T1000 (cell line): ENCODE results near the gene RASD1.

ENCODE experiments used
- DNase-seq: peaks from one replicate; lab custom pipeline; 2025; ENCODE audit warnings: mixed read lengths; lab: John Stamatoyannopoulos, UW

The RASD1 gene, protein sequence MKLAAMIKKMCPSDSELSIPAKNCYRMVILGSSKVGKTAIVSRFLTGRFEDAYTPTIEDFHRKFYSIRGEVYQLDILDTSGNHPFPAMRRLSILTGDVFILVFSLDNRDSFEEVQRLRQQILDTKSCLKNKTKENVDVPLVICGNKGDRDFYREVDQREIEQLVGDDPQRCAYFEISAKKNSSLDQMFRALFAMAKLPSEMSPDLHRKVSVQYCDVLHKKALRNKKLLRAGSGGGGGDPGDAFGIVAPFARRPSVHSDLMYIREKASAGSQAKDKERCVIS

DNA sequence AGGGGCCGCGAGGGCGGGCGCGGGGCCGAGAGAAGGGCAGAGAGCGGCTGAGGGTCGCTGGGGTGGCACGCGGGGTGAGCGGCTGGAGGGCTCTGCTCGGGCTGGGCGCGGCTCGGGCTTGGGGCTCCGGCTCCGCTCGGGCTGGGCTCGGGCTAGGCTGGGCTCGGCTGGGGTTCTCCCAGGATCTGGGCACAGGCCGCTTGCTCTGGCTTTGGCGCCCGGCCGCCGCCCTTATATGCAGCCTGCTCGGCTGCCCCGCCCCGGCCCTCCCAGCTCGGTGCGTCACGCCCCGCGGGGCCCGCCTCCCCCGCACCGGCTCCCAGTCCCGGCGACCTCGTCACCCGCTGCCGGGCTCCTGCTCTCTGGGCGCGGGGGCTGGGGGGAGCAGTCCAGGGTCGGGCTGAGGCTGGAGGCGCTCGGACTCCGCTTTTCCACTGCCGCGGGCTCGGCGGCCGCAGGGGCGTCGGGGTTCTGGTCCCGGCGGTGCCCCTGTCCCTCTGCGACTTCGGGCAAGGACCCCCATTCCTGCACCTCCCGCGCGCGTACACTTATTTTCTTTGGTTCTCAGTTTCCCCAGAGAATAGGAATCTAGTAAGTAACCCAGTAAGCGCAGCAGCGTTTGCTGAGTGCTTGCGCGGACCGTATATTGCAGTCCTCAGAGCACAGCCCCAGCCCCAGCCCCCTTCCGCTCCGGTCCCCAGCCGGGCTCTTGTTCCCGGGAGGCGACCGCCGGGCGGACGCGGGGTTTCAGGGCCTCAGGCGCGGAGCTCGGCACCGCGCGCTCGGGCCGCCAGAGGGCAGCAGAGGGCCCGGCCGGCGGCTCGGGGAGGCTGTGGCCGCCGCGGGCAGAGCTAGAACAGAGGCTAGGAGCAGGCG, at the start of gene RASD1:
Gene RASD1 (minus strand): TSS at position 207 of the 876 bp plus-strand sequence. CDS start 214 bp downstream, outside the sequence.
- peak; percentile 94 for DNase-seq

DNA sequence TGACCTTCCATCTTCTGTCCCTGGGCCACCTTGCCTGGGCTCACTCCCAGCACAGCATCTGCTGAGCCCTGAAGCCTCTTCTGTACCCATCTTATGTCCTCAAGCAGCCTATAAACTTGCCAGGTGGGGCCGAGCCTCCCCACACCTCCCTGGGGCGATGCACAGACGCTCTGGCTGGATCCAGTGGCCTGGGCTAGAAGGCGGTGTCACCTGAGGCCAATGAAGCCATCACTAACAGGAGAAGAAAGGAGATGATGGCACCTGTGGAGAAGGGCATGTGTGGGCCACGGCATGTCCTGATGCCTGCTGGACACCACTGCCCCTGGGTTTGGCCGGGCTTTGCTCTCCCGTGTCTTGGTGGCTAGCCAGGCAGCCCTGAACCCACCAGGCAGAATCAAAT, 49.8 kb upstream of the RASD1 start:
- DNase-seq, result no peak

DNA sequence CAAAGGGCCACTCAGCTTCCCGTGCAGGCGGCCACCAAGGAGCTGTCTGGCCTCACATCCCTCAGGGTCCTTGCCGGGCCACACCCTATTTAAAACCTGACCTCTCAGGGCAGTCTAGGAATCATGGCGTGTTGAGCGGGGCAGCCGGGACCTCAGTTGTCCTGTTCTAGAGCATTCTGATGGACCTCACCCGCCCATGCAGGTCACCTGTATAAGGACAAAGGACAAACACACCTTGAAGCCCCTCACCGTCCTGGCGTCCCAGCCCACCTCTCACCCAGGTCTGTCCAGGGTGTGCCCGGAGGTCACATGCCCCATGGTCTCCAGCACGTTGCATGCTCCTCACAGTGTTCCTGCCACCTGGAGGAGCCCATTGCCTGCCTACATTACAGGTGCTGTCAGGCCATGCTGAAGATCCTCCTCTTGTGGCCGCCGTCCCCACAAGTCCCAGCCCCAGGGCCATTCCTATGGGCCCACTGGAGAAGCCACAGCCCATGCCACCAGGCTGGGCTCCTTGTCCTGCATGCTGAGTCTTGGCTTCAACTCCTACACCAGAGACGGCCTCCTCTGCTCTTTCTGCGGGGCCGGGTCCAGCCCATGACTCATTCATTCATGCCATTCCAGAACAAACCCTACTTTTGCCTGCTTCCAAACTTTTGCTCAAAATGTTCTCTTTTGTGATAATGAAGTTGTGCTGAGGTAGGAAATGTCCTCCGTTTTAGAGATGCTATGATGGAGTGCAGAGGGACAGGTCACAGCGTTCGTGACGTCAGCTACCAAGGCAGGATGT, 49.0 kb upstream of the RASD1 start:
- DNase-seq, result no peak

DNA sequence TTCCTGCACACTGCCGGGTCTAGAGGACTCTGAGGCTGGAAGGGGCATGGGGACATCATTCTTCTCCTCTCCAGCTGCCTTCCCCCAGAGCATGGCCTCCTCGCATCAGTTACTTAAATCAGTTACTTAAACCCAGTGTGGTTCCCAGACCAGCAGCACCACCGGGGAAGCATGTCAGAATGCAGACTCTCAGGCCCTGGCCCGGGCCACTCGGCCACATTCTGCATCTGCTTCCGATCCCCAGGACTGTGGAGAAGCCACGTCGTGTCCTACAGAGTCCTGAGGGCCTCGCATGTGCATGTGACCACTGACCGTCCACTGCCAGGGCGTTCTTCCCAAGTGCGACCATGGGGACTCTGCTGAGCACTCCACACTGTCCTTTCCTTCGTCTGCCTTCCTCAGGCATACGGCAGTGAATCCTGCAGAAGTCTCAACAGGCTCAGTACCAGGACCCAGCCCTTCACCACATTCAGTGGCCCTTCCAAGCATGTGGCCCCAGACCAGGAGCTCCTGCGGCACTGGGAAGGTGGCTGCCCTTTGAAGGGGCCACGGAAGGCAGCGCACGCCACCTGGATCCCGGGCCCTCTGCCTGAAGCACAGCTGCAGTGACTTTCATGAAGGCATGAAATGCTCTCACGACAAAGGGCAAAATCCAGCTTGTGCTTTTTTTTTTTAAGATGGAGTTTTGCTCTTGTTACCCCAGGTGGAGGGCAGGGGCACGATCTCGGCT, 46.9 kb upstream of the RASD1 start:
- DNase-seq, result no peak

DNA sequence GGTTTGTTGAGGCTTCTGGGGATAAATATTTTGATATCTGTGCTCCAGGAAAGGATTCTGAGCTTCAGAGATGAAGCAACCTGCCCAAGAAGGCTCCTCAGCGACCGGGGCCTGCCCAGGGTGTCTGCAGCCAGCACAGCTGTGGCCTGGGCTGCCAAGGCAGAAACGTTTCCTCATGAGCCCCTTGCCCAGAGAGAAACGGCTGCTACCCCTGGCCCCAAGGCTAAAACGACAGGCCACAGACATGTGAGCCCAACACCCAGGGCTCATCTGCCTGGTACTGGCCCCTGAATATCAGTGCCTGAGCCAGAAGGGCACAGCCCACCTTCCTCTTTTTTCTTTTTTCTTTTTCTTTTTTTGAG, 45.4 kb upstream of the RASD1 start:
- no peak for DNase-seq

DNA sequence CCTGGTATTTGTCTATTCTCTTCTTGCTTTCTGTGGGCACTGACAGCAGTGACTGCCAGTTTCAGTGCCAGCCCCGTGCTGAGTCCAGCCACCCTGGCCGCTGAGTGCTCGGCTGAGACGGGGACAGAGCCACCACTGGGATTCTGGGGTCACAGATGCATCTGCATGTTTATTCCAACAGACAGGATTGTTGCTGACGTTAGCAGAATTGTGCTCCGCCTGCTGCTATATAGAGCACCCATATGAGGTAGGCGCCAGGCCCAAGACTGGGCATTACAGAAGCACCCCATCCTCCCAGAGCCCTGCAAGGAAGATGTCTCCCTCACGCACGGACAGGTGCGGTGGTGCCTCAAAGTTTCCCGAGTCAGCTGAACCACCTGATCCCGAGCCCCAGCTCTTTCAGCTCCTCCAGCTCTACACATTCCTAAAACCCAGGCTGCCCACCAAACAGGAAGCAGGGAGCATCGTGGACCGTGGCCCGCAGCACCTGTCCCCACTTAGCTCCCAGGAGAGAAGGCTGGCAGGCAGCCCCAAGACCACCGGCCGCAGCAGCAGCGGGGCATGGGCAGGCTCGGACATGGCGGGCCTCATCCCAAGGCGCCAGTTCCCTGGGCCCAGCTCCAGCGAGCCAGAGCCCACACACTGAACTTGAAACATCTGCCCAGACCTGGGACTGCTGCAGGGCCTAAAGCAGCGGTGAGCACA, 44.9 kb upstream of the RASD1 start:
- no peak for DNase-seq

DNA sequence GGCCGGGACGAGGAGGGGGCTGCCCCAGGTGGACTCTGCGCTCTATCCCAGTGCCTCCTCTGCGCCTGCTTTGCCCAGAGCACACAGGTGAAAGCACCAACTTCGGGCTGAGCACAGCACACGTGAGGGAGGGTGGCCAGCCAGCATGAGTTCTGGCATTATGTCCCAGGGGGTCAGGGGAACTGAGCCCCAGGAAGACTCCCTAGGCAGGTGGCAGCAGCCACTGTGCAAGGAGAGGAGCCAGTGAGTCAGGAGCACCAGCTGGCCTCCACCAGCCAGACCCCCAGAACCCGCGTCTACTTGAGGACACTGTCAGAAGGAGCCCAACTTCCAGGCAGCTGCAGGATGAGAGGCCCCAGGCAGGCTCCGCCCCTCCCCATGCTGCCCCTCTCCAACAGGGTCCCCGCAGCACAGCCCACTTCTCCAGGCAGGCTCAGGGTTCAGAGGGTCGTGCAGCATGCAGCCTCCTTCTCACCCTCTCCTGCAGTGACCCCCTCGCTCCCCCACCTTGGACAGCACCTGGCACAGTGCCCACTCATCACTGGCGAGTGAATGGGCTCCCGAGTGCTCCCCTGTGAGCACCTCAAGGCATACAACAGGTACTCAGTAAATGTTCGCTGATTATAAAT, 44.2 kb upstream of the RASD1 start:
- no peak for DNase-seq

DNA sequence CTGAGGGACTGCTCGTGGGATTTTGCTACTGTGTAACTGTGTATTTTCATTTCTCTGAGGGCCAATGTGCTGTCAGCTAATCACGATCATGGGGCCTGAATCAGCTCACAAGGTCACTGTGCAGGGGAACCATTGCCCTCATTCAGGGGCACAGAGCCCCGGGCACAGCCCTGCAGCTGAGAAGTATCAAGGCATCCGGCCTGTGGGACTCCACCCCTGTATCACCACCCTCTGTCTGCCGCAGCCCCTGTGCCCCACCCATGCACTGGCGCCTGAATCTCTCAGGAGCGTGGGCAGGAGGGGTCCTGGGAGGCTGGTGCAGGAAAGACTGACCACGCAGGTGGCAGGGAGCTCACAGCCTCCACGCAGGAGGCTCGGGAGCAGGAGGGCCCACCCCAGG, 43.4 kb upstream of the RASD1 start:
- DNase-seq, result no peak

DNA sequence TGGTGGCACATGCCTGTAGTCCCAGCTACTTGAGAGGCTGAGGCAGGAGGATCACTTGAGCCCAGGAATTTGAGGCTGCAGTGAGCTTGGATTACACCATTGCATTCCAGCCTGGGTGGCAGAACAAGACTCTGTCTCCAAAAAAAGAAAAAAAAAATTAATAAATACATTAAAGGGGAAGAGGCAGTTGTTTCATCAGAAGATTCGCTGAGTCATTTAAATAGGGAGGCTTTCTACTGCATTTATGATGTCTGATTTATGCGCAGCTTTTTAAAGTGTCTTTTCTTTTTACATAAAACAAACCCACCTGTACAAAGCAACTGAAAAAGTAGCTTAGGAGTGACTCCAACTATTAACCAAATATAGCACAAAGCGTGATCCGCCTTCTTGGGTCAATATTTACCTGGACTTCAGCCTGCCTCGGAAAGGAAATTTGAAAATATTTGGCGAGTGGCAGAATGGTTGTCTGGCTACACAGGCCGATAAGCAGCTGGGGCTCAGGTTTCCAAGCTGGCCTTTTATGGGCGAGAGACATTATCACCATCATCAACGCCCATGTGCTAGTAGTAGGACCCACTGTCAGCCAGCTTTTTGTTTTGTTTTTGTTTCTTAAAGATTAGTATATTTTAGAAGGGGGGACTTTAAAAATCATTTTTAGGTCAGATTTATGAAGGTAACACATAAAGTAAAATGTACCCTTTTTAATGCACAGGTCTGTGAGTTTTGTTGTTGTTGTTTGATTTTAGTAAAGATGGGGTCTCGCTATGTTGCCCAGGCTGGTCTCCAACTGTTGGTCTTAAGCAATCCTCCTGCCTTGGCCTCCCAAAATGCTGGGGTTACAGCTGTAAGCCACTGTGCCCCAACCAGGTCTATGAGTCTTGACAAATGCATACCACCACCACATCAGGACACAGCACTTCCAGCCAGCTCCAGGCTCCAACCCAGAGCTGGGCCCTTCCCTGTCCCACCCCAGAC, 42.5 kb upstream of the RASD1 start:
- DNase-seq, result no peak

DNA sequence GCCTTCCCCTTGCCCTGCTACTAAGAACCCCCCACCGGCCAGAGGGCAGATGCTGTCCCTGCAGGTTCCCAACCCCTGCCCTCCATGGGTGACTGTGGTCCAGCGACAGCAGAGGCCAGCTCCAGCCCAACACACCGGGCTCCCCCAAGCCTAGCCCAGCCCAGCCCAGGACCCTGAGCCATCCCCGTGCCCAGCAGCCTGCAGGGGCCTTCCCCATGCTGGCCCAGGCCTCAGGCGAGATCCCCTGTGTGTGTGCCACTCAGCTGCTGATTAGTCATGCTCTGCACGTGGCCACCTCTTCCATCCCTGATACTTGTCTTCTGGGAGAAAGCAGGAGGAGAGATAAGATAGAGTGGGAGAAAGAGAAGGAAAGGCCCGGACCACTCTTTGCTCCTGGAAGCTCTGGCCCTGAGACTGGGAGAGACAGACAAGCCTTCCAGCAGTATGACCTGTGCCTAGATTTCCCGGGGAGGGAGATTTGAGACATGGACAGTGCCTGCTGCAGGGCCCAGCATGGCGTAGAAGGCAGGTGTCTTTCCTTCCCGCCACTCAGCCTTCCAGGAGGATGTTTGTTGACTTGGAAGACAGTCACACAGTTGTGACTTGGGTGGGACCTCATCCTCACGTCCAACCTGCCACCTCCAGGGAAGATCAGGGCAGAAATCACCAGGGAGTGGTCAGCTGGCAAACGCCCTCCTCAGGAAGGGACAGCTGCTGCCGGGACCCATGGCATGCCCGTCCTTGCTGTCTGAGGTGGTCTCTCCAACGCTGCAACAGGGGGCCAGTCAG, 41.3 kb upstream of the RASD1 start:
- DNase-seq, result no peak

DNA sequence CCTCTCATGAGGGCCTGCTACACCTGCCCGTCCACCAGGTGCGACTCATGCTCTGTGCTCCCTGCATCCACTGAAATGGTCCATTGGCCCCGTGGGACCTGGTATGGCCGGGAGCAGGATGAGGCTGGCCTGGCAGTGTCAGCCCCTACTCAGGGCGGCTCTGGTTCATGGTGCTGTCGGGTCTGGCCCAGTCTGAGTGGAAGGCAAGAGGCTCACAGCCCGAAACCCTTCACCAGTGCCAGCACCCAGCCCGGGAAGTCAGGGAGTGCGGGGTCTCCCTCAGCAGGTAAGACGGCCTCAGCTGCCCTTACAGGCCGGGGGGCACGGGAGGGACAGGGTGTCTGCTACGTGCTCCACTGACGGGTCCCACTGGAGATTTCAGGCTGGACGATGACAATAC, 40.5 kb upstream of the RASD1 start:
- DNase-seq, result no peak

DNA sequence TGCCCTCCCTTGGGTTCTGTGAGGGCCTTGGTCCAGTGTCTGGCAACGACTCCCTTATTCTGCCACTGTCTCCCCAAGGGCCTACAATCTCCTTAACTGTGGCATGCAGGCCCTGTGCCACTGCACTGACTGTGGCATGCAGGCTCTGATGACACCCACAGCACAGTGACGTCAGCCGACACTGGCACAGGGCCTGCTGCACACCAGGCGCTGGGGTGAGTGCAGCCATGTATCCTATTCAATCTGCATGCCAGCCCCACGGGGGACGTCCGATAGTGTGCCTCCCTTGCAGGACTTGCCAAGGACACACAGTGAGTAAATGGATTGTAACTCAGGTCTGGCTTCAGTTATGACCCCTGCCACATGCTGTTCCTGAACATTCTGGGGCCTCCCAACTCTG, 39.8 kb upstream of the RASD1 start:
- DNase-seq, result peak; percentile 6

DNA sequence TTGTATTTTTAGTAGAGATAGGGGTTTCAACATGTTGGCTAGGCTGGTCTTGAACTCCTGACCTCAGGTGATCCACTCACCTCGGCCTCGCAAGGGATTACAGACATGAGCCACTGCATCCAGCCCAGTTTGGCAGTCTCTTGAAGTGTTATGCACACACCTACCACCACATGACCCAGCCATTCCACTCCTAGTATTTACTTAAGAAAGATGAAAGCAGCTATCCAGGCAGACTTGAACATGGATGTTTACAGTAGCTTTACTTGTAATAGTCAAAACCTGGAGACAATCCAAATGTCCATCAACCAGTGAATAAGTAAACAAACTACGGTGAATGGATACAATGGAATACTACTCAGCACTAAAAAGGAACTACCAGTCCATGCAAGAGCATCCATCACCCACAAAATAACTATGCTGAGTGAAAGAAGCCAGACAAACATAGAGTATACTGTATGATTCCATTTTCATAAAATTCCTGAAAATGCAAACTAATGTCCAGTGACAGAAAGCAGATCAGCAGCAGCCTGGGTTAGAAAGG, 37.8 kb upstream of the RASD1 start:
- DNase-seq, result no peak

DNA sequence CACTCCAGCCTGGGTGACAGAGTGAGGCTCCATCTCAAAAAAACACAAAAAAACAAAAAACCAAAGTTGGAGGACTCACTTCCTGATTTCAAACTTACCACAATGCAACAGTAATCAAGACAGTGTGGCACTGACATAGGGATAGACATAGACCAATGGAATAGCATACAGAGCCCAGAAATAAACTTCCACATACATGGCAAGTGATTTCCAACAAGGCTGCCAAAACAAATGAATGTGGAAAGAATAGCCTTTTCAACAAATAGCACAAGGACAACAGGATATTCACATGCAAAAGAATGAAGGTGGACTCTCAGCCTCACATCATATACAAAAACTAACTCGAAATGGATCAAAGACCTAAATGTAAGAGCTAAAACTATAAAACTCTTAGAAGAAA, 36.8 kb upstream of the RASD1 start:
- no peak for DNase-seq

DNA sequence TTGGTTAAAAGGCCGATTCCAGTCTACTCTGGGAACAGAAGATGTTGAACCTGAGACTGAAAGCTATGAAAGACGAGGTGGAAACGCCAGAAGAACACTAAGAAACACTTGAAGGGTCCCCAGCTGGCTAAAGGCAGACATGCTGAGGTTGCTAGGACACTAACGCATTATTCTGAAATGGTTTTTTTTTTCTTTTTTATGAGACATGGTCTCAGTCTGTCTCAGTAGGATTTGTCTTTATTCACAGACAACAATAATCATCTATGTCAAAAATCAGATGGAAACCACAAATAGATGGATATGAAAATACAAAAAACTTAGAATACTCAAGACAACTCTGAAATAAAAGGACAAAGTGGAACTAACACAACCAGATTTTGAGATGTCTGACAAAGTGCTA, 35.0 kb upstream of the RASD1 start:
- DNase-seq, result no peak

DNA sequence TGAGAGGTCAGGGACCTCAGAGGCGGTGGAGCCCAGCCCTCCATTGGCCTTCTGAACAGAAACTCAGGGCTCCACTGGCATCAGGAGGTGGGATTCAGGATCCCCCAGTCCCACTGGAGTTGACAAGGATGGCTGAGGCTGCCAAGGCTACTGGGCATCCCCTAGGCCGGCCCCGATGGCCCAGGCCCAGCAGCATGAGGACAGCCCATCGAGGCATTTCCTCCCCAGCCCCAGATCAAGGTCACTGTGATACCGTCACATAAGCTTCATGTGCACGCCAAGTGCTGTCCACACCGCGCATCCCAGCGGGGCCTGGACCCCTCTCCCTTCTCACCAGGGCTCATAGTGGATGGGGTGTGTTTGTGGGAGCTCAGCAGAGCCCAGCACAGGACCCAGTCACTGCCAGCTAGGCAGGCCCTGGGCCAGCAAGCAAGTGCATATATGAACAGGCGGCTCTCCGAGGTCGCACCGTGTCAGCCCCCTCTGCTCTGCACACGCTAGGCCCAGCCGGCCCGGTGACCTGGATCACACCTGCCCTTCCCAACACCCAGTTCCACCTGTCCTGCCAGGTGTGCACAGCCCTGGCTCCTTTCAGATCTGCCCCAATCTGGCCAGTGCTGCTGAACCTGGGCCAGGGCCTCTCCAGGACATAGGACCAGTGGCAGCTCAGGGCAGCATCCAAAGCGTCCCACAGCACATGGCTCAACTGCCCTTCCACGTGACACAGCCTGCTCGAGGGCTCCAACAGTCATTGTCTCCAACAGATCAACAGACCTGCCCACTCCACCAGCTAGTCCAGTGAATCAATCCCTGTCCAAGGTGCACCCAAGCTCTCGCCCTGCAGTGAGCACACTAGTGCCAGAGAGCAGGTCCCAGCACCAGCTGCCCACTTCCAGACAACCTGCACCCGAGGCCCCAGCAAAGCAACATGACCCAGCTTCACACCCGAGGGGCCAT, 32.8 kb upstream of the RASD1 start:
- no peak for DNase-seq

DNA sequence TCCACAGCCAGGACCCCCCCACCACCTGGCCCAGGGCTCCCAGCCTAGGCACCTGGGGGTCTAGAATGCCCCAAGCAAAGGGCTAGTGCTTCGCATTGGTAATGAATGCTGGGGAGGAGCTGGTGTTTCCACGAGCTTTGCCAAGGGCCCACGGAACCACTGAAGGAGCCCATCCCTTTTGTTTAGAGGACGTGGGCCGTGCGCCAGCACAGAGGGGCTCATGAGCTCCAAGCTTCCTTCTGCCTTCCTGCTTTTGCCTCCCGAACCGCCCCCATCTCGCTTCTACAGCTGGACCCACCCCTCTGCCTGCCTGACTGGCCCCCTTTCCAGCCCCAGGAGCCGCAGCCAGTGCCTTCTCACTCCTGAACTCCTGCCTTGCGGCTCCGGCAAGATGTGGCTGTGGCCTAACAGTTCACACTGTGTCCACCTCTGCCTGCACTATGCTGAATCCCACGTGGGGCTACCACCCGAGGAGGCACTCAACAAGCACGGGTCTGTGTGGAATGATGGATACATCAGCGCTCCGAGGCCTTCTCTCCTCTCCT, 31.8 kb upstream of the RASD1 start:
- no peak for DNase-seq
